Measurements from ENCODE around the gene AHRR. TPM values are rescaled to one million over a fixed set of nuclear protein-coding genes. Genes with fewer than 3 reads are reported as not detected.

AHRR gene
- total and polyA plus RNA-seq, 9 of the 15 experiments (the other 6 are each of a cell fraction or from before 2014, with no cell fraction given), result 0.06 to 1.6 (median 0.75) TPM; not detected in 1

- intact Hi-C loops (cut with micrococcal nuclease), result no loop called here
- WGBS (ENCODE audit: insufficient coverage, low coverage, missing lambda C conversion rate), result 70% methylated on average over 4 of the region's 6 CpGs
- H3K27me3 ChIP-seq (ENCODE audit: control insufficient read depth in 2 of 2, insufficient read depth in 2 of 2, low read length in 2 of 2), result no peaks in the 10 kb centered on the region
- H3K9ac ChIP-seq (ENCODE audit: insufficient read depth in 1 of 2, low read depth in 2 of 2, low read length in 2 of 2), result no peak overlapping the region
- no peak for DNase-seq (ENCODE audit: extremely low read depth in 1 of 4, low spot score in 3 of 4)
- no TSS peak for BruUV-seq (replicated peaks)
- ChIA-PET POLR2A (no interaction called here), CTCF (ENCODE audit: low intra/inter-chr PET ratio) (no interaction called here)
- in situ Hi-C loops (cut with MboI), result no loop called here
- H3K9me3 ChIP-seq (replicated peaks; ENCODE audit: control insufficient read depth, insufficient read depth, low read depth, low read length), result no peaks in the 10 kb centered on the region
- no peak overlapping the region for H3K4me3 ChIP-seq
- H3K9me1 ChIP-seq (ENCODE audit: control insufficient read depth, insufficient read depth, low read length), result no peaks in the 10 kb centered on the region
- H2AFZ ChIP-seq (ENCODE audit: low read depth, low read length), result no peak overlapping the region
- no peak for FAIRE-seq
- H3K4me2 ChIP-seq (ENCODE audit: insufficient read depth, low read length), result no peak overlapping the region
- H3K27ac ChIP-seq (ENCODE audit: extremely low read depth, low read depth, low read length), result no peak overlapping the region
- peaks cover 21% of the 10 kb centered on the region for H3K79me2 ChIP-seq (ENCODE audit: control insufficient read depth, insufficient read depth, low read length)
- no peak for ATAC-seq
- peaks cover 45% of the 10 kb centered on the region; the same call in 2 of the 3 replicates for H3K36me3 ChIP-seq (ENCODE audit: control insufficient read depth, insufficient read depth, low read length)
- H3K4me1 ChIP-seq (replicated peaks in 1 of 2; ENCODE audit: control insufficient read depth in 2 of 2, insufficient read depth in 2 of 2, low read length in 2 of 2), result peaks cover 9 to 56% of the 10 kb centered on the region in 2 experiments; a peak in 4 of 5 replicates
- H4K20me1 ChIP-seq (replicated peaks; ENCODE audit: control insufficient read depth, insufficient read depth, low read length), result peaks cover 7% of the 10 kb centered on the region; the same call in 1 of the 2 replicates
- TF ChIP-seq ARID3B (CRISPR knock-in tag; IDR thresholded peaks at IDR 0.05; ENCODE audit: borderline replicate concordance), result no peak
- TF ChIP-seq MYC (IDR thresholded peaks at IDR 0.05; ENCODE audit: low read depth, low read length), result no peak
- no peak for TF ChIP-seq MYC (CRISPR knock-in tag; IDR thresholded peaks at IDR 0.05; ENCODE audit: borderline replicate concordance, low read depth)
- TF ChIP-seq, protein P1, sequence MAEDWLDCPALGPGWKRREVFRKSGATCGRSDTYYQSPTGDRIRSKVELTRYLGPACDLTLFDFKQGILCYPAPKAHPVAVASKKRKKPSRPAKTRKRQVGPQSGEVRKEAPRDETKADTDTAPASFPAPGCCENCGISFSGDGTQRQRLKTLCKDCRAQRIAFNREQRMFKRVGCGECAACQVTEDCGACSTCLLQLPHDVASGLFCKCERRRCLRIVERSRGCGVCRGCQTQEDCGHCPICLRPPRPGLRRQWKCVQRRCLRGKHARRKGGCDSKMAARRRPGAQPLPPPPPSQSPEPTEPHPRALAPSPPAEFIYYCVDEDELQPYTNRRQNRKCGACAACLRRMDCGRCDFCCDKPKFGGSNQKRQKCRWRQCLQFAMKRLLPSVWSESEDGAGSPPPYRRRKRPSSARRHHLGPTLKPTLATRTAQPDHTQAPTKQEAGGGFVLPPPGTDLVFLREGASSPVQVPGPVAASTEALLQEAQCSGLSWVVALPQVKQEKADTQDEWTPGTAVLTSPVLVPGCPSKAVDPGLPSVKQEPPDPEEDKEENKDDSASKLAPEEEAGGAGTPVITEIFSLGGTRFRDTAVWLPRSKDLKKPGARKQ (CRISPR knock-in tag; IDR thresholded peaks at IDR 0.05), result no peak
- no peak for TF ChIP-seq ZNF75A (CRISPR knock-in tag; IDR thresholded peaks at IDR 0.05)
- no peak for TF ChIP-seq KLF13 (tag; IDR thresholded peaks at IDR 0.05; ENCODE audit: borderline replicate concordance, low read depth)
- no peak for TF ChIP-seq DMBX1 (CRISPR knock-in tag; IDR thresholded peaks at IDR 0.05; ENCODE audit: borderline replicate concordance)
- no peak for TF ChIP-seq PTRF (tag; IDR thresholded peaks at IDR 0.05)
- TF ChIP-seq RBFOX2 (IDR thresholded peaks at IDR 0.05; ENCODE audit: low read depth, low read length), result no peak
- TF ChIP-seq TAF9B (IDR thresholded peaks at IDR 0.05; ENCODE audit: partially characterized antibody), result no peak
- TF ChIP-seq NEUROD1 (IDR thresholded peaks at IDR 0.05; ENCODE audit: borderline replicate concordance, low read depth, low read length, partially characterized antibody), result no peak
- TF ChIP-seq ZFX (CRISPR knock-in tag; IDR thresholded peaks at IDR 0.05), result no peak
- TF ChIP-seq FOXO4 (CRISPR knock-in tag; IDR thresholded peaks at IDR 0.05), result no peak
- TF ChIP-seq ZNF785 (CRISPR knock-in tag; IDR thresholded peaks at IDR 0.05), result no peak
- TF ChIP-seq DNMT1 (IDR thresholded peaks at IDR 0.05), result no peak
- no peak for TF ChIP-seq TFE3 (CRISPR knock-in tag; IDR thresholded peaks at IDR 0.05)
- no peak for TF ChIP-seq JUND (IDR thresholded peaks at IDR 0.05; ENCODE audit: borderline replicate concordance, low read depth, low read length)
- TF ChIP-seq JUND (tag; IDR thresholded peaks at IDR 0.05; ENCODE audit: borderline replicate concordance, low read depth, low read length), result no peak
Observed at GRCh38 chr5:468401-468800, 146.9 kb downstream of the AHRR start.
